NCI-H187 (cell line): ENCODE measurements around the gene EGFLAM.

ENCODE experiments used
- DNase-seq, 2 experiments: peaks; one replicate each; lab custom pipeline; 2025; lab: John Stamatoyannopoulos, UW

Gene EGFLAM

DNA sequence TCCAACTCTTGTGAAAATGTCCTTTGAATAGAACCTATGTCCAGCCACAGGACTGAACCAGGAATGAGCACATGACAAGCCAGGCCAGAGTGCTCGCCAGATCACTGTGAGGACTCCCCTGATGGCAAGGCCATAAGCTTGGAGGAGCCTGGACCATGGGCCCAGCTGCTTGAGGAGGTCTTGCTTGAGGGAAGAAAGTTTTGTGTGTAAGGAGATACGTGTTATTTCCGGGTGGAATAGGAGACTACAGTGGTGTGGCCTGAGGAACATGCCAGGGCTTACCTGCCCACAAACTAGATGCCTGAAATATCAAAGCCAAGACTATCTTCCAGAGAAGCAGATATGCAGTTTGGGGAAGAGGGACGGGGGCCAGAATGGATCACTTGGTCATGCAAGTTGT lies 213.3 kb downstream of the EGFLAM start:
- no peak for DNase-seq

DNA sequence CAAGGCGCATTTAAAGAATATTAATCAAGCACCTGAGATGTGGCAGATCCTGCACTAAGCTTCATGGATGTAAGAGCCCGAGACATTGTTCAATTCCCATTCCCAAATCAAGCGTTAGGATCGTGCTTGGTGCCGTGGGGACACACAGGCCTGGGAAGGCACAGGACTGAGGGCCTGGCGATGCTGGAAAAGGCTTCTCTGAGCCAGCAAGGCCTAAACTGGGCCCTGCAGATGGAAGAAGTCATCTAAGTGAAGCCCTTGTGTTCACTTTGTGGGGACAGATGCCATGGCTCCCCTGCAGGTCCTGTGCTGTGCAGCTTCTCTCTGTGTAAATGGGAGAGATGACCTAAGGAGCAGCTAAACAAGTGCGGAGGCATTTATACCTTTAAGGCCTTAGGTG lies 214.2 kb downstream of the EGFLAM start:
- DNase-seq: no peak

DNA sequence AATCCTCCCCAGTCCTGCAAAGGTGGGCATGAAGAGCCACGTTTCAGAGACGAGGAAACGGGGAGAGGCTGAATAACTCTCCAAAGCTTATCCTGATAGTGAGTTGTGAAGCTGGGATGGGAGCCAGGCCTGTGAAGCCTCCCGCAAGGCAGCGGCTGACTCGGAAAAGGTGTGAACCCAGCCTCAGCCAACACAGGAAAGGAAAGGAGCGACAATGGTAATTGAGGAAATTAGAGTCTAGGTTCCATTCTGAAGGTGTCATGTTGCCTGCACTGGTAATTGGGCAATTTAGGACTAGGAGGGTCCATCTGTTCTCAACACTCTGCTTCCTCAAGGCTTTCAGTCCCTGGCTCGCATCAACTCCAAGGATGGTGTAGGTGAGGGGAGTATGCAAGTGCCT lies 214.6 kb downstream of the EGFLAM start:
- no peak for DNase-seq

DNA sequence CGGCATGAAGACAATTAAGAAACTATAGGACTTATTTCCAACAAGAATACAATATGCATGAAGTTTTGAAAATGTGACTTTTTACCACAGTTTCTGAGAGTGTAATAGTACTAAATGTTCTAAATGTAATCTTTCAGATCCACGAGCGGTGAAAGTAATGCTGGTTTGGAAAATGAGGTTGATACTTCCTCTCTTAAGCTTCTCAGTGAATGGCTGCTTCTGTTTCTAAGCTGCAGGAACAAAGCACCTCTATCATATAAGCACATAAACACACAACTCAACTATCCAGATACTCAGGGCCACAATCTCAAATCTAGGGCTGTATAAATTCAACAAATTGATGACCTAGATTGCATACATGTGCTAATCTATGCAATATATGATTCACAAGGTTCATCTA lies 219.8 kb downstream of the EGFLAM start:
- DNase-seq: no peak

GRCh38 chr5:38478878-38479277 lies 220.5 kb downstream of the EGFLAM start:
- DNase-seq: no peak

GRCh38 chr5:38479315-38479904 lies 221.1 kb downstream of the EGFLAM start:
- DNase-seq: no peak

DNA sequence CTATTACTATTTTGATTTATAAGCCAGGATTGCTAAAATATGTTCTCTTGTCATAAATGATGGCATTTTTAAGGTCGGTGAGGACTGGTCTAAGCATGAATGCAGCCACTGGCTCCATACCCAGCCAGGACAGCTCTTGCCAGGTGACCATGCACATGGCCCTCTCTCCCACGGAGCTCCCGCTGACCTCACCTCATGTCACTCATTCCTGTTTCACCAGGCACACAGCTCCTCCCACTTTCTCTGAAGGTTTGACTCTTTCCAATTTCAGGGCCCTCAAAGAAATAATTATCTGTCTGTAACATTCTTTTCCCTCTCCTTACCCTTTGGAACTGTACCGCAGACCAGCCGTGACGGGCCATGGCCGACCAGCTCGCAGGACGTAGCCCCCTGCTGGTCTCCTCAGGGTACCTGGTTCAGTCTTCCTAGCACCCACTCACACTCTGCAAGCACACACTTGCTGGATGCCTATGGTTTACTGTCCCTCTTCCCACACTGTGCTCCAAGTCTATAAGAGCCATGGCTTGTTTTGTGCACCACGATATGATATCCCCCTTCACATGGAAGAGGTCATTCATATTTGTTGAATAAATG lies 225.5 kb downstream of the EGFLAM start:
- no peak for DNase-seq

GRCh38 chr5:38494175-38494574 lies 235.8 kb downstream of the EGFLAM start:
- DNase-seq: no peak

DNA sequence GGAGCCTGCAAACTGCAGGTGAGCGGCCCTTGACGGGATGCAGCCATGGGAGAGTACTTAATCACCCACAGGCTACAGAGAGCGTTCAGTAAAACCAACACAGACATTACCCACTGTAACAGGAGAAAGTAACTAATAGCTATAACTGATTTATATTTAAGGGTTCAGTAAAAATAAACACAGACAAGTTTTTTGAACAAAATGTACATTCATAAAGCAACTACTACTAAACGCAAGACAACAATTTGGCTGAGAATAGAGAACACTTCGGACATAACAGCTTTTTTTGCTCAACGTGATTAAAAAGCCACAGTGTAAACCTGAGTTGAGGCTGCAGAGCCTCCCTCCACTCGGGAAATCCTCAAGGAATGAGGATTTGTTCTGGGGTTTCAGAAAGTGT lies 236.4 kb downstream of the EGFLAM start:
- peak; percentile 28 to 35 for DNase-seq

GRCh38 chr5:38497946-38498345 lies 239.6 kb downstream of the EGFLAM start:
- DNase-seq: no peak

DNA sequence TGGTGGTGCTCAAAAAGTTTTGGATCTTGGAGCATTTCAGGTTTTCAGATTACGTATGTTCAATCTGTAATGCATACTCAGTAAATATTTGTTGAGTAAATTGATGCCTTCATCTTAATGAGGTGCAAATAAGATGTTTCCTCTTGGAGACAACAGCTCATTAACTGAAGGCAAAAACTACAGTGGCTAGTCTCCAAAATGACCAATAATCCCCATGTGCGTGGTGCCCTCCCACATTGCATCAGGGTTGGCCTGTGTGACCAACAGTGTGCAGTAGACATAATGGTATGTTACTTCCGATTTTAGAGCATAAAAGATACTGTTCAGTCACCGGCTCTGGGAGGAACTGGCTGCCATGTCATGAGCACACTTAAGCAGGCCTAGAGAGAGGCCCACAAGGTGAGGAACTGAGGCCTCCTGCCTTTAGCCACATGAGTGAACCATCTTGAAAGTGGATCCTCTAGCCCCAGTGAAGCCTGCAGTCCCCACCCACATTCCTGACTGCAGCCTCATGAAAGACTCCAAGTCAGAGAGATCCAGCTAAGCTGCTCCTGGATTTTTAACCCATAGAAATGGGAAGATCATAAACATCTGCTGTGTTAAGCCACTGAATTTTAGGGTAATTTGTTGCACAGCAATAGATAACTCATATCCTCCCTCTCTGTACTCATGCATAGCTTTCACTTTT lies 242.4 kb downstream of the EGFLAM start:
- DNase-seq: no peak

DNA sequence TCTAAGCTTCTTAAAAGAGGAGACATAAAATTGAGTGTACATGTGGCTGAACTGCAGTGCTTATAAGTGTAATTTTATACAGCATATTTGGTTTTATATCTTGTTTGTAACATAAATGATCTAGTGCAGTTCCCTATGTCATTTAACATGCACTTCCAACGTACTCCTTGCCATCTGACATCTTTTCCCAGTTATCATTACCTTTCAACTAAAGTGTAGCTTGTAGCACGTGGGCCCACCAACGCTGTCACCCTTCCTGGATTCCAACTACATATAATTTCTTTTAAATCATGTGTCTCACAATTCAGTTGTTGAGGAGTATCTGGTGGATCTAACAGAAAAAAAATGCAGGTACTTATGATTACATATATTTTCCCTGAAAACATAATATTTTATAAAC lies 247.9 kb downstream of the EGFLAM start:
- DNase-seq: no peak

DNA sequence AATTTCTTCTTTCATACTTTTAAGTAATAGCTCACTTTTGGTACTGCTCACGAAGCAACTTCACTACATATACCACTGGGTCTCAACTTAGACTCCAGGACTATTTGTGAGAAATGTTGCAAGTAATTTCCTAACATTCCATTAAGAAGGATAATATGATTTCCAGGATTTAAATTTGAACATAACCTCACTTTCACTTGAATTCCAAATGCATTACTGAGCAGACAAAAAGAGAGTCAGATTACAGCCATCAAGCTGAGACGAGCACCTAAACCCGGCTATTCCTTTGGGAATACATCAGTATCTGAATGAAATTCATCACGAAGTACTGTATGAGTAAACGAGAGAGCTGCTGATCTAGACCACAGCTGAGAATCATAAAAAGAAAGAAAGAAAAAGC lies 250.8 kb downstream of the EGFLAM start:
- no peak for DNase-seq
